DOHH2 (cell line): Measurements from ENCODE around the gene SUMF1.

Source experiments
- CTCF ChIP-seq: fragments of 200-600 bp; sonication (generic); IDR thresholded peaks from one replicate; pipeline ENCODE4 v1.5.1; 2014; ENCODE audit warnings: antibody characterized with exemption, mild to moderate bottlenecking, low read depth, low read length; ENCODE audit not compliant: poor library complexity, severe bottlenecking
- EZH2phosphoT487 ChIP-seq: fragments of 200-600 bp; sonication (generic); IDR thresholded peaks from 2 replicates; pipeline ENCODE4 v1.6.1; 2017; ENCODE audit warnings: borderline replicate concordance, mild to moderate bottlenecking, antibody characterized with exemption, low read length, moderate library complexity, mixed read lengths

GRCh38 chr3:4421121-4421520, 45.9 kb downstream of the SUMF1 start:
- TF ChIP-seq CTCF = no peak
- no peak for TF ChIP-seq EZH2phosphoT487
